H1 (cell line): Measurements from ENCODE around the gene PRTG. TPM values are rescaled to one million over a fixed set of nuclear protein-coding genes. Genes with fewer than 3 reads are reported as not detected.

ENCODE experiments used
- CTCF ChIA-PET: fragments of 300-600 bp; sonication (Branson Sonifier 250); formaldehyde crosslinking; loops from one replicate; lab custom pipeline; 2021; ENCODE audit not compliant: partially characterized antibody; lab: Charles Lee
- POLR2A ChIA-PET: fragments of 300-600 bp; sonication (Branson Sonifier 250); formaldehyde crosslinking; loops from one replicate; lab custom pipeline; 2021; ENCODE audit warnings: inconsistent platforms; ENCODE audit not compliant: partially characterized antibody; lab: Charles Lee
- DNase-seq, 2 experiments: peaks; one replicate each; pipeline versions ENCODE4 v3.0.0 to v3.0.0-alpha.2; 2010 to 2022; ENCODE audit warnings: low spot score in 2 of 2, low read depth in 1 of 2, mixed read lengths in 1 of 2
- FAIRE-seq: peaks from 2 replicates; lab custom pipeline; 2011; peaks lifted over from hg19 to GRCh38; lab: Jason Lieb, UNC
- H2AFZ ChIP-seq: 2 replicates; pipeline ENCODE4 v1.8.1; 2012; ENCODE audit warnings: low read length, inconsistent platforms
- H2AK5ac ChIP-seq: 2 replicates; pipeline ENCODE4 v1.6.1; 2013; ENCODE audit warnings: low read depth, low read length
- H2BK120ac ChIP-seq: replicated peaks from 2 replicates; pipeline ENCODE3; 2013; ENCODE audit warnings: low read depth, low read length, inconsistent platforms
- H2BK12ac ChIP-seq: 2 replicates; pipeline ENCODE4 v1.6.1; 2013; ENCODE audit warnings: low read depth, low read length
- H2BK15ac ChIP-seq: 2 replicates; pipeline ENCODE4 v1.6.1; 2013; ENCODE audit warnings: low read length
- H2BK20ac ChIP-seq: 2 replicates; pipeline ENCODE4 v1.6.1; 2013; ENCODE audit warnings: low read length
- H2BK5ac ChIP-seq: 2 replicates; pipeline ENCODE4 v1.6.1; 2013; ENCODE audit warnings: low read depth, low read length
- H3K14ac ChIP-seq: 2 replicates; pipeline ENCODE4 v1.6.1; 2013; ENCODE audit warnings: inconsistent platforms; ENCODE audit not compliant: insufficient read length
- H3K18ac ChIP-seq: 2 replicates; pipeline ENCODE4 v1.6.1; 2013; ENCODE audit warnings: low read length; ENCODE audit errors: extremely low read depth
- H3K23ac ChIP-seq: 2 replicates; pipeline ENCODE4 v1.6.1; 2013; ENCODE audit warnings: inconsistent platforms; ENCODE audit not compliant: insufficient read length
- H3K23me2 ChIP-seq: 2 replicates; pipeline ENCODE4 v1.6.1; 2013; ENCODE audit warnings: low read depth, low read length
- H3K27ac ChIP-seq: 2 replicates; pipeline ENCODE4 v1.6.1; 2011; ENCODE audit warnings: low read depth, low read length, inconsistent platforms
- H3K27me3 ChIP-seq, 4 experiments: replicated peaks in 1 of 4; 1 replicate in 1 of 4; 2 replicates in 3 of 4; pipeline versions ENCODE4 v1.6.1 to v1.8.1; 2011 to 2013; ENCODE audit warnings: low read length in 3 of 4, mild to moderate bottlenecking in 3 of 4, inconsistent platforms in 2 of 4, mixed read lengths in 2 of 4, moderate library complexity in 1 of 4; ENCODE audit not compliant: control insufficient read depth in 3 of 4, insufficient read depth in 3 of 4; ENCODE audit errors: extremely low read depth in 1 of 4
- H3K36me3 ChIP-seq, 4 experiments: 2 replicates each; pipeline versions ENCODE4 v1.6.1 to v1.8.1; 2011 to 2013; ENCODE audit warnings: mild to moderate bottlenecking in 4 of 4, low read length in 3 of 4, moderate library complexity in 2 of 4, control low read depth in 1 of 4, inconsistent platforms in 1 of 4; ENCODE audit not compliant: insufficient read depth in 4 of 4, control insufficient read depth in 2 of 4
- H3K4ac ChIP-seq: replicated peaks from 2 replicates; pipeline ENCODE3; 2013; ENCODE audit warnings: low read length, low read depth, mixed read lengths, inconsistent platforms; ENCODE audit not compliant: insufficient read length
- H3K4me1 ChIP-seq, 4 experiments: replicated peaks in 1 of 4; 1 replicate in 1 of 4; 2 replicates in 3 of 4; pipeline versions ENCODE4 v1.6.1 to v1.8.1; 2011 to 2013; ENCODE audit warnings: low read length in 3 of 4, inconsistent platforms in 2 of 4, mixed read lengths in 1 of 4; ENCODE audit not compliant: insufficient read depth in 4 of 4, control insufficient read depth in 3 of 4
- H3K4me2 ChIP-seq, 2 experiments: 2 replicates each; pipeline versions ENCODE4 v1.6.1 to v1.8.1; 2011 to 2013; ENCODE audit warnings: low read depth in 2 of 2, low read length in 2 of 2, control low read depth in 1 of 2, inconsistent platforms in 1 of 2, mild to moderate bottlenecking in 1 of 2; ENCODE audit not compliant: insufficient read depth in 1 of 2
- H3K4me3 ChIP-seq, 4 experiments: fragments of 200-600, 300-600 bp in 1 of 4; sonication (generic), shearing (Covaris generic), sonication (Bioruptor Twin) in 1 of 4; 2 replicates each; pipeline versions ENCODE4 v1.5.1 to v1.8.1; 2011 to 2016; ENCODE audit warnings: low read length in 4 of 4, low read depth in 3 of 4, control low read depth in 2 of 4, inconsistent platforms in 2 of 4, mild to moderate bottlenecking in 2 of 4, mixed read lengths in 1 of 4, moderate library complexity in 1 of 4; ENCODE audit not compliant: insufficient read depth in 2 of 4; ENCODE audit errors: extremely low read depth in 1 of 4
- H3K56ac ChIP-seq: replicated peaks from 2 replicates; pipeline ENCODE3; 2013; ENCODE audit warnings: low read depth, mild to moderate bottlenecking, mixed read lengths, low read length, inconsistent platforms; ENCODE audit not compliant: insufficient read length
- H3K79me1 ChIP-seq: 2 replicates; pipeline ENCODE4 v1.6.1; 2013; ENCODE audit warnings: low read depth, low read length, control low read depth
- H3K79me2 ChIP-seq, 2 experiments: 2 replicates each; pipeline versions ENCODE4 v1.6.1 to v1.8.1; 2012 to 2013; ENCODE audit warnings: low read length in 2 of 2, mild to moderate bottlenecking in 2 of 2, inconsistent platforms in 1 of 2; ENCODE audit not compliant: insufficient read depth in 2 of 2, control insufficient read depth in 1 of 2
- H3K9ac ChIP-seq, 4 experiments: replicated peaks in 1 of 4; 1 replicate in 1 of 4; 2 replicates in 3 of 4; pipeline versions ENCODE4 v1.6.1 to v1.8.1; 2011 to 2013; ENCODE audit warnings: low read depth in 3 of 4, low read length in 3 of 4, control low read depth in 2 of 4, mild to moderate bottlenecking in 2 of 4, moderate library complexity in 2 of 4, inconsistent platforms in 1 of 4; ENCODE audit errors: extremely low read depth in 1 of 4
- H3K9me3 ChIP-seq, 2 experiments: 2 replicates each; pipeline versions ENCODE4 v1.6.1 to v1.8.1; 2012 to 2013; ENCODE audit warnings: mild to moderate bottlenecking in 2 of 2, moderate library complexity in 2 of 2, control low read depth in 1 of 2, inconsistent platforms in 1 of 2, low read depth in 1 of 2, low read length in 1 of 2, mixed read lengths in 1 of 2; ENCODE audit not compliant: insufficient read depth in 2 of 2
- H4K20me1 ChIP-seq, 2 experiments: replicated peaks in 1 of 2; 2 replicates each; pipeline versions ENCODE3 to v1.8.1; 2011 to 2013; ENCODE audit warnings: inconsistent platforms in 2 of 2, low read length in 2 of 2, mild to moderate bottlenecking in 1 of 2; ENCODE audit not compliant: insufficient read depth in 2 of 2, control insufficient read depth in 1 of 2
- H4K5ac ChIP-seq: 2 replicates; pipeline ENCODE4 v1.6.1; 2013; ENCODE audit warnings: low read length, low read depth, mixed read lengths, inconsistent platforms; ENCODE audit not compliant: insufficient read length
- H4K8ac ChIP-seq: 2 replicates; pipeline ENCODE4 v1.8.0; 2013; ENCODE audit warnings: mild to moderate bottlenecking, moderate library complexity, low read length, inconsistent platforms; ENCODE audit not compliant: insufficient read depth; ENCODE audit errors: extremely low read depth
- H4K91ac ChIP-seq: replicated peaks from 2 replicates; pipeline ENCODE3; 2013; ENCODE audit warnings: low read length, mixed read lengths, inconsistent platforms; ENCODE audit not compliant: insufficient read length
- CBX8 ChIP-seq: fragments of 300-800, 300-1000 bp; sonication (generic); IDR thresholded peaks from 2 replicates; pipeline ENCODE4 v1.7.1; 2016; ENCODE audit warnings: low read depth, low read length, borderline replicate concordance
- CHD1 ChIP-seq: IDR thresholded peaks from 2 replicates; pipeline ENCODE4 v1.6.1; 2012; ENCODE audit warnings: low read depth, low read length, improper control_type of control experiment
- E2F6 ChIP-seq: IDR thresholded peaks from 2 replicates; pipeline ENCODE4 v1.6.1; 2012; ENCODE audit warnings: inconsistent platforms
- FOSL1 ChIP-seq: IDR thresholded peaks from 2 replicates; pipeline ENCODE4 v1.6.1; 2011; ENCODE audit warnings: mild to moderate bottlenecking, low read depth, low read length, moderate library complexity; ENCODE audit not compliant: insufficient read depth
- GABPA ChIP-seq: IDR thresholded peaks from 2 replicates; pipeline ENCODE4 v1.6.1; 2011; ENCODE audit warnings: mild to moderate bottlenecking, low read length, moderate library complexity, borderline replicate concordance; ENCODE audit not compliant: insufficient read depth
- GTF2F1 ChIP-seq: IDR thresholded peaks from 2 replicates; pipeline ENCODE4 v1.6.1; 2012; ENCODE audit warnings: low read depth, low read length, improper control_type of control experiment, borderline replicate concordance
- HDAC2 ChIP-seq, 2 experiments: fragments of 300-600 bp in 1 of 2; sonication (generic) in 1 of 2; IDR thresholded peaks; 2 replicates each; pipeline ENCODE4 v1.6.1; 2011 to 2012; ENCODE audit warnings: low read depth in 2 of 2, low read length in 2 of 2, mild to moderate bottlenecking in 2 of 2, moderate library complexity in 2 of 2, borderline replicate concordance in 1 of 2, inconsistent platforms in 1 of 2
- JUN ChIP-seq: IDR thresholded peaks from 2 replicates; pipeline ENCODE4 v1.6.1; 2011; ENCODE audit warnings: low read depth, mild to moderate bottlenecking, improper control_type of control experiment, low read length
- NANOG ChIP-seq: IDR thresholded peaks from 2 replicates; pipeline ENCODE4 v1.6.1; 2011; ENCODE audit warnings: low read length, low read depth, mild to moderate bottlenecking, inconsistent platforms; ENCODE audit not compliant: insufficient read depth, poor library complexity, severe bottlenecking
- SIRT6 ChIP-seq: IDR thresholded peaks from one replicate; pipeline ENCODE4 v1.7.1; 2012; ENCODE audit warnings: low read length, inconsistent platforms
- SP1 ChIP-seq: IDR thresholded peaks from 2 replicates; pipeline ENCODE4 v1.6.1; 2011; ENCODE audit warnings: low read depth, low read length
- SP2 ChIP-seq: IDR thresholded peaks from 2 replicates; pipeline ENCODE4 v1.6.1; 2012; ENCODE audit warnings: mild to moderate bottlenecking, low read length, inconsistent platforms
- SUZ12 ChIP-seq: fragments of 200-600 bp; sonication (generic); IDR thresholded peaks from 2 replicates; pipeline ENCODE4 v1.6.1; 2012; ENCODE audit warnings: mild to moderate bottlenecking, inconsistent platforms, low read length, moderate library complexity, mixed read lengths
- TCF12 ChIP-seq: IDR thresholded peaks from 2 replicates; pipeline ENCODE4 v1.6.1; 2011; ENCODE audit warnings: low read depth, mild to moderate bottlenecking, low read length
- WGBS, 2 experiments: shearing (Covaris generic) in 1 of 2; methylation state at CpG; one replicate each; pipeline versions ENCODE4 v1.1.6 to v1.1.7; 2013 to 2015; ENCODE audit warnings: low lambda C conversion rate in 2 of 2, mixed read lengths in 2 of 2, inconsistent platforms in 1 of 2, low coverage in 1 of 2, missing lambda C conversion rate in 1 of 2; ENCODE audit not compliant: insufficient replicate concordance in 2 of 2, insufficient coverage in 1 of 2, insufficient read length in 1 of 2; ENCODE audit errors: extremely low coverage in 1 of 2, missing lambda C conversion rate in 1 of 2; 5-methylcytosine and 5-hydroxymethylcytosine counted together
- polyA plus RNA-seq, 7 experiments: library from polyadenylated mRNA; depleted of rRNA in 3 of 7; stranded (reverse) in 5 of 7; unstranded in 2 of 7; fragments of >200 nt in 5 of 7; fragments of 200-250 nt in 2 of 7; gene quantifications; 1 replicate in 5 of 7; 2 replicates in 1 of 7; 4 replicates in 1 of 7; pipeline versions ENCODE4 v1.2.1 to v1.2.3, GENCODE V29; 2011 to 2013; ENCODE audit warnings: missing spikeins in 2 of 7, mixed read lengths in 2 of 7
- total RNA-seq: library from RNA; stranded (reverse); fragmentation: NEBNext Ultra II Directional; extraction: Animal tissue kit (Norgen Biotek cat#: 25700); gene quantifications from 2 replicates; pipeline ENCODE4 v1.2.1, GENCODE V29; 2021

PRTG gene
- total and polyA plus RNA-seq, 2 of the 8 experiments (the other 6 are each of a cell fraction or from before 2014, with no cell fraction given): 3.1 to 3.2 TPM

- H4K20me1 ChIP-seq: no peaks in the 10 kb centered on the region
- POLR2A ChIA-PET: interaction anchor here (2.0 kb wide), 1 partner anchor 9 kb away, joined by 4 read pairs; no protein-coding TSS in a partner anchor
- TF ChIP-seq NANOG: no peak
- TF ChIP-seq SUZ12: no peak
- TF ChIP-seq JUN: no peak
- no peak for TF ChIP-seq SP2
- no peak for TF ChIP-seq GTF2F1
- no peak for TF ChIP-seq E2F6
- TF ChIP-seq GABPA: no peak
- TF ChIP-seq SP1: no peak
- TF ChIP-seq HDAC2 (IDR thresholded peaks at IDR 0.05; ENCODE audit: borderline replicate concordance in 1 of 2, low read depth in 2 of 2, low read length in 2 of 2): no peak
- TF ChIP-seq FOSL1: no peak
- no peak for TF ChIP-seq CHD1
- no peak for TF ChIP-seq SIRT6
- no peak for TF ChIP-seq TCF12
- TF ChIP-seq CBX8: no peak
Observed at GRCh38 chr15:55658886-55659285, 84.1 kb downstream of the PRTG start.

More at GRCh38 chr15:55658886-55659285, 84.1 kb downstream of the PRTG start:
- no peak overlapping the region for H3K4me3 ChIP-seq
- no peak overlapping the region for H4K91ac ChIP-seq
- FAIRE-seq: no peak
- no peak overlapping the region for H4K5ac ChIP-seq
- no peak overlapping the region for H2BK20ac ChIP-seq
- no peak overlapping the region for H2BK15ac ChIP-seq
- CTCF ChIA-PET: interaction anchor here (0.9 to 2.2 kb wide), 10 partner anchors 10 to 141 kb away, joined by 3 to 18 read pairs (median 4); no protein-coding TSS in a partner anchor
- H3K23me2 ChIP-seq: no peaks in the 10 kb centered on the region
- no peak overlapping the region for H3K4me2 ChIP-seq
- H3K27ac ChIP-seq: no peak overlapping the region
- H3K23ac ChIP-seq: no peak overlapping the region
- H3K14ac ChIP-seq: no peak overlapping the region
- H3K4ac ChIP-seq: no peak overlapping the region
- peaks cover 0 to 10% (median 2%) of the 10 kb centered on the region in 4 experiments; a peak in 2 of 7 replicates for H3K4me1 ChIP-seq
- no peaks in the 10 kb centered on the region for H3K79me1 ChIP-seq
- H2BK12ac ChIP-seq: no peak overlapping the region
- H2BK5ac ChIP-seq: no peak overlapping the region
- no peaks in the 10 kb centered on the region for H3K27me3 ChIP-seq
- H2AFZ ChIP-seq: no peak overlapping the region
- H2BK120ac ChIP-seq: no peak overlapping the region
- no peak for DNase-seq
- 86% methylated on average over 1 of the region's 1 CpG; no CpG with 5 or more reads in 1 of the 2 experiments for WGBS, 2 experiments
- H3K9me3 ChIP-seq: no peaks in the 10 kb centered on the region
- H3K56ac ChIP-seq: no peak overlapping the region
- H3K18ac ChIP-seq: no peak overlapping the region
- no peak overlapping the region for H4K8ac ChIP-seq
- no peaks in the 10 kb centered on the region for H3K36me3 ChIP-seq
- H2AK5ac ChIP-seq: no peak overlapping the region
- no peaks in the 10 kb centered on the region for H3K79me2 ChIP-seq
- no peak overlapping the region for H3K9ac ChIP-seq
